Neural cell (in vitro differentiated cells): ENCODE data around the gene SH3TC1. TPM values are rescaled to one million over a fixed set of nuclear protein-coding genes. Genes with fewer than 3 reads are reported as not detected.

Experiments used
- H2AFZ ChIP-seq: fragments of 200-600, 300-800 bp; sonication (generic), shearing (Covaris generic); 2 replicates; pipeline ENCODE4 v1.6.0; 2014; ENCODE audit warnings: low read depth, mild to moderate bottlenecking, antibody characterized with exemption, low read length, moderate library complexity
- H3F3A ChIP-seq: fragments of 200-600 bp; shearing (Covaris generic); 2 replicates; pipeline ENCODE4 v1.6.1; 2016; ENCODE audit warnings: mild to moderate bottlenecking, moderate library complexity, mixed read lengths, antibody characterized with exemption, low read length; ENCODE audit not compliant: insufficient read depth, poor library complexity, severe bottlenecking
- H3K27ac ChIP-seq: fragments of 200-600, 300-800 bp; sonication (generic), shearing (Covaris generic); 2 replicates; pipeline ENCODE4 v1.5.1; 2014; ENCODE audit warnings: mild to moderate bottlenecking, low read length, moderate library complexity
- H3K27me3 ChIP-seq: fragments of 300-800, 200-600 bp; sonication (generic), shearing (Covaris generic); 2 replicates; pipeline ENCODE4 v1.6.0; 2014; ENCODE audit warnings: mild to moderate bottlenecking, low read depth, low read length, moderate library complexity; ENCODE audit not compliant: insufficient read depth
- H3K36me3 ChIP-seq: fragments of 300-800, 200-600 bp; sonication (generic), shearing (Covaris generic); 2 replicates; pipeline ENCODE4 v1.5.1; 2014; ENCODE audit warnings: mild to moderate bottlenecking, antibody characterized with exemption, low read length, moderate library complexity; ENCODE audit not compliant: insufficient read depth
- H3K4me2 ChIP-seq: fragments of 300-800, 200-600 bp; sonication (generic), shearing (Covaris generic); 2 replicates; pipeline ENCODE4 v1.6.0; 2014; ENCODE audit warnings: mild to moderate bottlenecking, low read length
- H3K4me3 ChIP-seq: fragments of 300-800, 200-600 bp; sonication (generic), shearing (Covaris generic); 2 replicates; pipeline ENCODE4 v1.5.1; 2014; ENCODE audit warnings: mild to moderate bottlenecking, low read length, moderate library complexity
- H3K79me2 ChIP-seq: fragments of 200-600 bp; shearing (Covaris generic); replicated peaks from 2 replicates; pipeline ENCODE4 v1.6.0; 2014; ENCODE audit warnings: mild to moderate bottlenecking, low read length, moderate library complexity; ENCODE audit not compliant: insufficient read depth
- H3K9ac ChIP-seq: fragments of 300-800, 200-600 bp; sonication (generic), shearing (Covaris generic); 2 replicates; pipeline ENCODE4 v1.6.1; 2016; ENCODE audit warnings: mild to moderate bottlenecking, low read length, mixed read lengths
- H3K9me2 ChIP-seq: fragments of 200-600 bp; shearing (Covaris generic); 2 replicates; pipeline ENCODE4 v1.6.1; 2016; ENCODE audit warnings: mild to moderate bottlenecking, low read length, mixed read lengths; ENCODE audit not compliant: insufficient read depth
- H3K9me3 ChIP-seq: fragments of 200-600, 300-800 bp; sonication (generic), shearing (Covaris generic); 2 replicates; pipeline ENCODE4 v1.6.1; 2016; ENCODE audit warnings: mild to moderate bottlenecking, mixed run types, low read length, moderate library complexity, mixed read lengths
- H4K20me1 ChIP-seq: fragments of 200-600 bp; shearing (Covaris generic); 2 replicates; pipeline ENCODE4 v1.6.1; 2016; ENCODE audit warnings: mild to moderate bottlenecking, mixed run types; ENCODE audit not compliant: insufficient read depth
- EP300 ChIP-seq: fragments of 450-650 bp; conservative IDR thresholded peaks from 2 replicates; pipeline ENCODE4 v1.6.1; 2014; ENCODE audit warnings: antibody characterized with exemption, mild to moderate bottlenecking, moderate library complexity; ENCODE audit not compliant: poor library complexity, severe bottlenecking
- EZH2 ChIP-seq: fragments of 200-600, 300-800 bp; shearing (Covaris generic), sonication (generic); IDR thresholded peaks from 2 replicates; pipeline ENCODE4 v1.6.1; 2014; ENCODE audit warnings: antibody characterized with exemption, low read length, borderline replicate concordance, mild to moderate bottlenecking; ENCODE audit not compliant: insufficient read depth, poor library complexity, severe bottlenecking
- MXI1 ChIP-seq: fragments of 450-650 bp; conservative IDR thresholded peaks from 2 replicates; pipeline ENCODE4 v1.6.1; 2014; ENCODE audit warnings: antibody characterized with exemption, mild to moderate bottlenecking; ENCODE audit not compliant: poor library complexity, severe bottlenecking
- POLR2AphosphoS5 ChIP-seq: IDR thresholded peaks from 2 replicates; pipeline ENCODE4 v1.6.1; 2012
- RAD21 ChIP-seq: fragments of 450-650 bp; conservative IDR thresholded peaks from 2 replicates; pipeline ENCODE4 v1.6.1; 2014; ENCODE audit warnings: antibody characterized with exemption, mild to moderate bottlenecking, moderate library complexity
- SMC3 ChIP-seq: fragments of 450-650 bp; conservative IDR thresholded peaks from 2 replicates; pipeline ENCODE4 v1.6.1; 2014; ENCODE audit warnings: antibody characterized with exemption, mild to moderate bottlenecking, moderate library complexity; ENCODE audit not compliant: poor library complexity
- TAF1 ChIP-seq: IDR thresholded peaks from 2 replicates; pipeline ENCODE4 v1.6.1; 2012; ENCODE audit warnings: low read depth
- polyA plus RNA-seq: library from polyadenylated mRNA; depleted of rRNA; stranded (reverse); fragments of >200 nt; gene quantifications from 2 replicates; pipeline ENCODE4 v1.2.3, GENCODE V29; 2014
- TF ChIP-seq, protein P1 (sequence below): fragments of 450-650 bp; IDR thresholded peaks from 2 replicates; pipeline ENCODE4 v1.5.1; 2014; ENCODE audit warnings: antibody characterized with exemption, mild to moderate bottlenecking, moderate library complexity; ENCODE audit not compliant: poor library complexity, severe bottlenecking
- TF ChIP-seq, protein P2 (sequence below): IDR thresholded peaks from 2 replicates; pipeline ENCODE4 v1.6.1; 2012; ENCODE audit warnings: borderline replicate concordance

SH3TC1 gene
- polyA plus RNA-seq, 1 donor from 2014 or later: not detected

DNA sequence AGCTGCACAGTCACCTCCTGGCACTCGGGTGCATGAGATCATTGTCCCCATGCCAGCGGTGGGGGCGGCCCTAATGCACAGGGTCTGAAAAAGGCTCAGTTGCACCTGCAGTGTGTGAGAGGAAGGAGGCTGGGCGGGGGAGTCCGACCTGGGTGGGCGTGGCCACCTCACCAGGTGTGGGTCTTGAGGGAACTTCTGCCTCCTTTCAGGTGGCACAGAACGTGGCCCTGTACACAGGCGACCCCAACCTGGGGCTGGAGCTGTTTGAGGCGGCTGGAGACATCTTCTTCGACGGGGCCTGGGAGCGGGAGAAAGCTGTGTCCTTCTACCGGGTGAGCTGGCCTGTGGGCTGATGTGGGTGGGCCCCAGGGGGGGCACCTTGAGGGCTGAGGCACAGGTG is 36.1 kb downstream of the SH3TC1 start:
- Histone ChIP-seq H2AFZ (no peak overlapping the region), H3K9me3 (no peaks in the 10 kb centered on the region), H3K36me3 (no peaks in the 10 kb centered on the region), H3K9ac (no peak overlapping the region), H3K9me2 (no peaks in the 10 kb centered on the region), H3K27me3 (no peaks in the 10 kb centered on the region), H3K27ac (no peak overlapping the region), H4K20me1 (no peaks in the 10 kb centered on the region), H3K4me2 (no peak overlapping the region), H3K79me2 (no peaks in the 10 kb centered on the region), H3K4me3 (no peak overlapping the region), H3F3A (no peaks in the 10 kb centered on the region)
- no peak for TF ChIP-seq EP300
- TF ChIP-seq, protein P1, sequence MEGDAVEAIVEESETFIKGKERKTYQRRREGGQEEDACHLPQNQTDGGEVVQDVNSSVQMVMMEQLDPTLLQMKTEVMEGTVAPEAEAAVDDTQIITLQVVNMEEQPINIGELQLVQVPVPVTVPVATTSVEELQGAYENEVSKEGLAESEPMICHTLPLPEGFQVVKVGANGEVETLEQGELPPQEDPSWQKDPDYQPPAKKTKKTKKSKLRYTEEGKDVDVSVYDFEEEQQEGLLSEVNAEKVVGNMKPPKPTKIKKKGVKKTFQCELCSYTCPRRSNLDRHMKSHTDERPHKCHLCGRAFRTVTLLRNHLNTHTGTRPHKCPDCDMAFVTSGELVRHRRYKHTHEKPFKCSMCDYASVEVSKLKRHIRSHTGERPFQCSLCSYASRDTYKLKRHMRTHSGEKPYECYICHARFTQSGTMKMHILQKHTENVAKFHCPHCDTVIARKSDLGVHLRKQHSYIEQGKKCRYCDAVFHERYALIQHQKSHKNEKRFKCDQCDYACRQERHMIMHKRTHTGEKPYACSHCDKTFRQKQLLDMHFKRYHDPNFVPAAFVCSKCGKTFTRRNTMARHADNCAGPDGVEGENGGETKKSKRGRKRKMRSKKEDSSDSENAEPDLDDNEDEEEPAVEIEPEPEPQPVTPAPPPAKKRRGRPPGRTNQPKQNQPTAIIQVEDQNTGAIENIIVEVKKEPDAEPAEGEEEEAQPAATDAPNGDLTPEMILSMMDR: no peak
- TF ChIP-seq MXI1: no peak
- no peak for TF ChIP-seq POLR2AphosphoS5
- TF ChIP-seq RAD21: no peak
- no peak for TF ChIP-seq TAF1
- TF ChIP-seq EZH2: no peak
- TF ChIP-seq, protein P2, sequence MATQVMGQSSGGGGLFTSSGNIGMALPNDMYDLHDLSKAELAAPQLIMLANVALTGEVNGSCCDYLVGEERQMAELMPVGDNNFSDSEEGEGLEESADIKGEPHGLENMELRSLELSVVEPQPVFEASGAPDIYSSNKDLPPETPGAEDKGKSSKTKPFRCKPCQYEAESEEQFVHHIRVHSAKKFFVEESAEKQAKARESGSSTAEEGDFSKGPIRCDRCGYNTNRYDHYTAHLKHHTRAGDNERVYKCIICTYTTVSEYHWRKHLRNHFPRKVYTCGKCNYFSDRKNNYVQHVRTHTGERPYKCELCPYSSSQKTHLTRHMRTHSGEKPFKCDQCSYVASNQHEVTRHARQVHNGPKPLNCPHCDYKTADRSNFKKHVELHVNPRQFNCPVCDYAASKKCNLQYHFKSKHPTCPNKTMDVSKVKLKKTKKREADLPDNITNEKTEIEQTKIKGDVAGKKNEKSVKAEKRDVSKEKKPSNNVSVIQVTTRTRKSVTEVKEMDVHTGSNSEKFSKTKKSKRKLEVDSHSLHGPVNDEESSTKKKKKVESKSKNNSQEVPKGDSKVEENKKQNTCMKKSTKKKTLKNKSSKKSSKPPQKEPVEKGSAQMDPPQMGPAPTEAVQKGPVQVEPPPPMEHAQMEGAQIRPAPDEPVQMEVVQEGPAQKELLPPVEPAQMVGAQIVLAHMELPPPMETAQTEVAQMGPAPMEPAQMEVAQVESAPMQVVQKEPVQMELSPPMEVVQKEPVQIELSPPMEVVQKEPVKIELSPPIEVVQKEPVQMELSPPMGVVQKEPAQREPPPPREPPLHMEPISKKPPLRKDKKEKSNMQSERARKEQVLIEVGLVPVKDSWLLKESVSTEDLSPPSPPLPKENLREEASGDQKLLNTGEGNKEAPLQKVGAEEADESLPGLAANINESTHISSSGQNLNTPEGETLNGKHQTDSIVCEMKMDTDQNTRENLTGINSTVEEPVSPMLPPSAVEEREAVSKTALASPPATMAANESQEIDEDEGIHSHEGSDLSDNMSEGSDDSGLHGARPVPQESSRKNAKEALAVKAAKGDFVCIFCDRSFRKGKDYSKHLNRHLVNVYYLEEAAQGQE: no peak
- TF ChIP-seq SMC3: no peak

DNA sequence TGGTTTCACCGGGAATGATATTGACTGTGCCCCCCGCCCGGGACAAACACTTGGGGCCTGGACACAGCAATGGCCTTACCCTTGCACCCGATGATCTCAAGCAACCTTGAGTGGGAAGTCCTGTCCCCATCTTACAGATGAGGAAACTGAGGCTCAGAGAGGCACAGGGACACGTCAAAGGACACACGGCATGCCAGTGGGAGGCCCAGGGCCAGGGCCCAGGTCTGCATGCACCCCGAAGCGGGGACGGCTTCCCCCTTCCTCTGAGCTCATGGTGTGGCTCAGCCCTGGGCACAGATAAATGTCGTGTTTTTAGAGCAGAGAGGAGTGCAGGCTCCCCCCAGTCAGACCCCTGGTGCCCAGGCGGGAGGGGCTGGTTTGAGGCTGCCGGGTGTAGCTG is 36.6 kb downstream of the SH3TC1 start:
- H3K9me3 ChIP-seq: no peaks in the 10 kb centered on the region
- no peaks in the 10 kb centered on the region for H3K79me2 ChIP-seq
- no peaks in the 10 kb centered on the region for H3F3A ChIP-seq
- H3K27ac ChIP-seq: no peak overlapping the region
- no peaks in the 10 kb centered on the region for H3K36me3 ChIP-seq
- no peaks in the 10 kb centered on the region for H4K20me1 ChIP-seq
- no peaks in the 10 kb centered on the region for H3K9me2 ChIP-seq
- H3K4me2 ChIP-seq: no peak overlapping the region
- no peak overlapping the region for H3K9ac ChIP-seq
- H3K4me3 ChIP-seq: no peak overlapping the region
- no peaks in the 10 kb centered on the region for H3K27me3 ChIP-seq
- no peak overlapping the region for H2AFZ ChIP-seq
- no peak for TF ChIP-seq MXI1
- TF ChIP-seq TAF1: no peak
- no peak for TF ChIP-seq EP300
- TF ChIP-seq, protein P2: no peak
- no peak for TF ChIP-seq EZH2
- TF ChIP-seq RAD21: no peak
- TF ChIP-seq POLR2AphosphoS5: no peak
- TF ChIP-seq, protein P1: no peak
- no peak for TF ChIP-seq SMC3
